Fibroblast of gingiva (primary cell): ENCODE measurements around the gene DEPDC5.
"Not testable (repeated sequence)": the region's sequence is repeated elsewhere in the genome, so short reads cannot be mapped to it uniquely, and the experiment has no call there.

ENCODE experiments used
- DNase-seq: peaks from one replicate; pipeline ENCODE4 v3.0.0-alpha.2; 2011; ENCODE audit warnings: low read depth

DEPDC5 gene

DNA sequence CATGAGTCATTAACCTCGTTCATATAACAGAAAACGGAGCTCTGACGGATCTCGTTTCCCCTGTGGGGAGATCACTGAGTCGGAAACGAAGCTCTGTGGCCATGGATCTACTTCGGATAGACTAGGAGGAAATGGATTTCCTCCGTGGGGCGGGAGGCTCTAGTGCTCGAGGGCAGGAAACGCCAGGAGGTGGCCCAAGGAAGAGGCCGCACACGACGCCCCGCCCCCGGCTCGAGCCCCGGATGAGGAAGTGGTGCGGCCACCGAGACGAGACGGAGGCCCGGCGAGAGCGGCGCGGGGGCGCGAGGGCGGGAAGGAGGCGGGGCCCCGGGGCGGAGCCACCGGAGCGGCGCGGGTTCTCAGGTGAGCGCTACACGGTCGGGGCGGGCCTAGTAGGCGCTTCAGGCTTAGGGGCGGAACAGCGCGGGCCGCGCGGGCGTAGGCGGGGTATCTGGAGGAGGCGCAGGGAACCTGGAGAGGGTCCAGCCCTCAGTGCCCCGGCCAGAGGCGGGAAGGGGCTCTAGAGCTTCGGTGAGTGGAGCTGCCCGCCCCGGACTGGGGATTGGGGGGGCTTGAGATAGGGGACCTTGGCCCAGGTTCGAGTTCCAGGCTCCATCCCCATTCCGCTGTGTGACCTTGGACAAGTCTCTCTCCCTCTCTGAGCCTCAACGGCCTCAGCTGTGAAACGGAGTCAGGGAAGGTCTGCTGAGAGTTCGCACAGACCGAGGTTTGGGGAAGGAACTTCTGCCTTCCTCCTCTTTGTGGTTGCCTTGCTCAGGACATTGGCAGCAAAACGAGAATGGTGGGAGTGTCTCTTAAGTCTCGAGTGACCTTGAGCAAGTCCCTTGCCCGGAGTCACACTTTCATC, at the start of gene DEPDC5:
TSS of gene DEPDC5 (plus strand) at position 386 of the 868 bp plus-strand sequence. CDS start 903 bp downstream, outside the sequence.
- peak; percentile 92 for DNase-seq

DNA sequence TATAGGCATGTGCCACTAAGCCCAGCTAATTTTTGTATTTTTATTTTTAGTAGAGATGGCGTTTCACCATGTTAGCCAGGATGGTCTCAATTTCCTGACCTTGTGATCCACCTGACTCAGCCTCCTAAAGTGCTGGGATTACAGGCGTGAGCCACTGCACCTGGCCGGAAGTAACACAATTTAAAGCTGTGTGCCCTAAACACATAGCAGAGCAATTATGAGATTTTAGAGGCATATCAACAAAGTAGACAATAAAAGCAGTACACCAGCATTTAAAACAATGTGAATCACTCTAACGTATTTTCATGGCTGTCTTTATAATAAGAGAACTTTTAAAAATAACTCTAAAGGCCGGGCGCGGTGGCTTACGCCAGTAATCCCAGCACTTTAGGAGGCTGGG, 46.3 kb upstream of the DEPDC5 start:
- DNase-seq: no peak

DNA sequence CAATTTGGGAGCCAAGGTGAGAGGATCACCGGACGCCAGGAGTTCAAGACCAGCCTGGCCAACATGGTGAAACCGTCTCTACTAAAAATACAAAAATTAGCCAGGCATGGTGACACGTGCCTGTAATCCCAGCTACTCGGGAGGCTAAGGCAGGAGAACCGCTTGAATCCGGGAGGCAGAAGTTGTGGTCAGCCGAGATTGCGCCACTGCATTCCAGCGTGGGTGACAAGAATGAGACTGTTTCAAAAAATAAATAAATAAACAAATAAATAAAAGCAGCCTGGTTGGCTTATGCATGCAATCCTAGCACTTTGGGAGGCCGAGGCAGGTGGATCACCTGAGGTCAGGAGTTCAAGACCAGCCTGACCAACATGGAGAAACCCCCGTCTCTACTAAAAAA, 42.6 kb upstream of the DEPDC5 start:
- not testable (repeated sequence) for DNase-seq

DNA sequence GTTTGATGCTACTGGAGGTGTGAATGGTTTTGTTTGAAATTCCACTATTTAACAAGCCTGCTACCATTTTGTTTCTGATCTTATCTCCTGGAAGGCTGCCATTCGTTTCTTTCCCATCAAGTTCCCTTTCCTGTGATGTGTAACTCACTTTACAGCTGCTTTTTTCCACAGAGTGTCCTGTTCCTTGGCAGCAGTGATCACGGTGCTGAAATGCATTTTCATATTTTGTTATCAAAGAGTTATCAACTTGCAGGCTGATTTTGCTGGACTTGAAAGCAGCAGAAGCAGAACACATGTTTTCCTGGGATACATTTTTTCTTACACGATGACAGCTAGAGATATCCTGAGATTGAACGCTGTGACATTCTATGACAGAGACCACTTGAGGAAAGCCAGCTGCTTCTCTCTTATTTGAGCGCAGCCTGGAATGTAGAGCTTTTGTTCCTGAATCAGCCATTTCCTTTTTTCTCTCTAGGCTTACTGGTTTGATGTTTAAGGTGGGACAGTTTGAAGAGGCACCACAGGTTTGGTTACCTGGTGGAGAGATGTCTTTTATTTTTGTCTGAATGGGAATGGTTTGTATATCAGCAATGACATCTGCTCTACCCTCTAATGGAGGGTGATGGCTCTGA, 38.6 kb upstream of the DEPDC5 start:
- no peak for DNase-seq

DNA sequence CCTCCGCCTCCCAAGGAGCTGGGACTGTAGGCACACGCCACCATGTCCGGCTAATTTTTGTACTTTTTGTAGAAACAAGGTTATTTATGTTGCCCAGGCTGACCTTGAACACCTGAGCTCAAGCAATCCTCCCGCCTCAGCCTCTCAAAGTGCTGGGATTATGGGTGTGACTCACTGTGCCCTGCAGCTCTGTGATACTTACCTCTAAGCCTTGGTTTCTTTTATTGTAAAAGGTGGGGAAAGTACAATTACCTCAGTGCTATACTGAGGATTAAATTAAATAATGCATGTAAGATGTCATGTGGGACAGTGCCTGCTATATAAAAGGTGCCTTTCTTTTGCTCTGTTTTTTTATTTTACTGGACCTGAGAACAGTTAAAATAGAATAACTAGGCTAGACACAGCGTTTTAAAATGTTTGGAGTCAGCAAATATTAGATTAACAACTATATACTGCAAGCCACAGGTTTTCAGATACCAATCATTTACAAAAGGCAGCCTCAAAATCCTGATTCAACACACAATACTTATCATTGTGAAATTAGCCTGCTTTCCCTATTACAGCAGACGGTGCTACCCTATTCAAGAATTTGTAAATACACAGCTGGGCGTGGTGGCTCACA, 33.9 kb upstream of the DEPDC5 start:
- DNase-seq: no peak

DNA sequence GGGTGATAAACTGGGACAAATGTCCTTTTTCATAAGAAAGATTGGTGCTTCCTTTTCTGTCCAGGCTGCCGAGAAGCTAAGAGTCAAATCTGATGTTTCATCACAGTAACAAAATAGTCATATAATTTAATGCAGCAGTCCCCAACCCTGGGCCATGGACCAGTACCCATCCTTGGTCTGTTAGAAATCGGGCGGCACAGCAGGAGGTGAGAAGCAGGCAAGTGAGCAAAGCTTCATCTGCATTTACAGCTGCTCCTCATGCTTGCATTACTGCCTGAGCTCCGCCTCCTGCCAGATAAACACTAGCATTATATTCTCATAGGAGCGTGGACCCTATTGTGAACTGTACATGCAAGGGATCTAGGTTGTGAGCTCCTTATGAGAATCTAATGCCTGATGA, 30.1 kb upstream of the DEPDC5 start:
- DNase-seq: no peak

DNA sequence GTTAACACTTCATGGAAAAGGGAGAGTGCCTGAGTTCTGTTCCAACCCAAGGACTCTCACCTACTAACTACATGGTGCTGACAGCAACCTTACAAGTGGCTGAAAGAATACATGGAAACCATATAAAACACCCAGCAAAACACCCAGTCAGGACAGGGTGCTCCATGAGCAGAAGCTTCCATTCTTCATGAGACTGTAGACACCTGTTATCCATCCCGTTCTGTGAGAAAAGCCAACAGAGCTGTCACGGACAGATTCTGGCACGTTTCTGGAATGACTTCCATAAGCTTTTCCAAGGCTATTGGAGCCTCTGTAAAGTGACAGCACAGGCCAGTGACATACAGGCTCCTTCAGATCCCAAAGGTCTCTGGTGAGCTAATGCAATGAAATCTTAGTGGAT, 27.1 kb upstream of the DEPDC5 start:
- no peak for DNase-seq

DNA sequence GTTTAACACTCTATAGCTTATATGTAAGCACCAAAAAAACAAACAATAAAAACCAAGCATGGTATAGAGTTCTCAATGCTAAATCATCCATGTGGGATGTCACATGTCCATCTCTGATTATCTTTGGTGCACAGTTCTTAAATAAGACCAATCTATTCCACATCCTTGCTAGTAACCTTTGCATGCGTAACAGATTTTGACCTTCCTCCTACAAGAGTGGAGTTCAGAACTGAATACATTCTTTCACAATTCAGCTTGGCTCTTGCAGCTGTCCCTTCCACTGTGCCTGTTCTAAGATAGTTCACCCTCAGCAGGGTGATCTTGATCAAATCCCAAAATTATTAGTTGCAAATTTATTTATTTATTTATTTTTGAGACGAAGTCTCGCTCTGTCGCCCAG, 25.0 kb upstream of the DEPDC5 start:
- no peak for DNase-seq

DNA sequence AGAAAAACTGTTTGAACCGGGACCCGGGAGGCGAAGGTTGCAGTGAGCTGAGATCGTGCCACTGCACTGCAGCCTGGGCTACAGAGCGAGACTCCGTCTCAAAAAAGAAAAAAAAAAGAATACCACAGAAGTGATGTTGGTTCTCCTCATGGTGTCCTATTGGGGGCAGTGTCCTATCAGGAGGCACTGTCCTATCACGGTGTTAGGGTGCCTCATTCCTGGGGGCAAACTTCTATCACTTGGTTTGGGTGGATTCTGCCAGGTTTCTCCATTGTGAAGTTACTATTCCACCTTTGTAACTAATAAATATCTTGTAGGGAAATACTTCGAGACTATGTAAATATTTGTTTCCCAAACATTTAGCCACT, 23.5 kb upstream of the DEPDC5 start:
- DNase-seq: no peak

DNA sequence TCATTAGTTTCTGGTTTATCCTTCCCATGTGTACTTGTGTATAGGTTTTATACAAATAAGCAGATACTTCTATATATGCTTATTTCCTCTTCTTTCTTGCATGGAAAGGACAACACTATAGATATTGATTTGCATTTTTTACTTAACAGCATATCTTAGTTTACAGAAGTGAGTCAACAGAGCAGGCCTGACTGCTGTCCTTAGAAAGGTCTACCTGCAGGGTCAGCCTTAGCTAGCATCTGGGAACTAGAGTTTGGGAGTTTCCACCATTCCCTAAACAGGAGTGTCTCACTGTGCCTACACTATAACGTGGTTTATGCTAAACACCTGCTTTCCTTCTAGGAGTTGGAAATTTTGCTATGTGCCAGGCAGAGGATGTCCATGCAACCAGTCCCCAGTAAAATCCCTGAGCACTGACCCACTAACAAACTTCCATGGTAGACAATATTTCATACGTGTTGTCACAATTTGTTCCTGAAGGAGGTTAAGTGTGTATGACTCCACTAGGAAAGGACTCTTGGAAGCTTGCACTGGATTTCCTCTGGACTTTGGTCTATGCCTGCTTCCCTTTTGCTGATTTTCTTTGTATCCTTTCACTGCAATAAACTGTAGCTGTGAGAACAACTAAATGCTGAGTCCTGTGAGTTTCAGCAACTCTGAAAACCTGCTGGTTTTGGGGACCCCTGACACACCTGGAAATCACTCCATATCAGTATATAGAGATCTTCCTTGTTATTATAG, 21.6 kb upstream of the DEPDC5 start:
- no peak for DNase-seq

DNA sequence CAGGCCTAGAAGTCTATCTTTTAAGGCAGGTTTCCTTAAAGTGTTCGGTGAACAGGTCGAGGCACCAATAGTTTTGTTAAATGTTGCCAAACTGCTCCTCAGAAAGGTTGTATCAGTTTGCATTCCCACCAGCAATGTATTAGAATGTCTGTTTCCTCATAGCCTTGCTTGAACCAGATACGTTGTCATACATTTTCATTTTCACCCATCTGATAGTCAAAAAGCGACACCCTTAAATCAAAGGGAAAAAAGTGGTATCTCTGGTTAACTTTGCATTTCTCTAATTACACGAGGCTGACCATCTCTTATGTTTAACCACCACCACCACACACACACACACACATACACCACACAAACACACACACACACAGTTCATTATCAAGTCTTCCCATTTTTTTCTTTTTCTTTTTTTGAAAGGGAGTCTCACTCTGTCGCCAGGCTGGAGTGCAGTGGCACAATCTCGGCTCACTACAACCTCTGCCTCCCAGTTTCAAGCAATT, 20.2 kb upstream of the DEPDC5 start:
- DNase-seq: no peak

DNA sequence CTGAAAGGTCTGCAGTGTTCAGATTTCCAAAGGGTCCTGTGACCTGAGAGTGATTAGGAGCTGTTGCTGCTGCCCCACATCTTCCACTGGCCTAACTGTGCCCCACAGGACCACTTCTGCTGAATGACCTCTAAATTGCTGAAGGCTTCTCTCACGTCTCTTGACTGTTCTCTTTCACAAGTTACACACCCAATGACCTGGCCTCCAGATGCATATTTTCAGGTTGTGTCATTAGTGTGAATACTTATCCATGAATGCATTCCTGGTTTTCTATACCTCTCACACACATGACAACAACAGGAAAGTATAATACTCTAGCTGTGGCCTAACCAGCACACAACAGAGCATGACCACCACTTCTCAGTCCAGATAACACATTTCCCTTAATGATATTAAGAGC, 19.3 kb upstream of the DEPDC5 start:
- no peak for DNase-seq

DNA sequence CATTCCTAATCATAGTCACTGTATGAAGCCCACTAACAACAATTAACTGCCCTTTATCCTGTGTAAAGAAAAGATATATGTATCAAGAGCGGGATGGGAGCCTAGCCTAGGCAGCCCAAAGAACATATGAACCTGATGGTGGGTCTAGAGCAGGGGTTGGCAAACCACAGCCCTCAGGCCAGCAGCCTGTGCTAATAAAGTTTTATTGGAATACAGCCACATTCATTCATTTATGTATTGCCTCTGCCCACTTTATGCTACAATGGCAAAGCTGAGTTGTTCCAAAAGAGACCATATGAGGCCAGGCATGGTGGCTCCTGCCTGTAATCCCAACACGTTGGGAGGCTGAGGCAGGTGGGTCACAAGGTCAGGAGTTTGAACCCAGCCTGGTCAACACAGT, 17.4 kb upstream of the DEPDC5 start:
- DNase-seq: no peak

DNA sequence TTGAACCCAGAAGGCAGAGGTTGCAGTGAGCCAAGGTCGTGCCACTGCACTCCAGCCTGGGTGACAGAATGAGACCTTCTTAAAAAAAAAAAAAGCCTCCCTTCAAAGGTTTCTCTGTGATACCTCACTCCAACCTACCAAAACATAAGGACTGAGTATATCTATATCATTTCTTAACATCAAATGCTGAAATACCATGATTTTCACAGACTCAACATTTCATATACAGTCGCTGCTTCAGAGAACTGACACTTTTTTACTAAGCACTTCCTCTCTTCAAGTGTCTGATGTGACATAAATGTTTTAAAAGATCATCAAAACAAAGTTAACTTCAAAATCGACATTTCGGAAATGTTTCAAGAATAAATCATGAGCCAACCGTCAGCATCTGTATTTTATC, 15.9 kb upstream of the DEPDC5 start:
- no peak for DNase-seq

DNA sequence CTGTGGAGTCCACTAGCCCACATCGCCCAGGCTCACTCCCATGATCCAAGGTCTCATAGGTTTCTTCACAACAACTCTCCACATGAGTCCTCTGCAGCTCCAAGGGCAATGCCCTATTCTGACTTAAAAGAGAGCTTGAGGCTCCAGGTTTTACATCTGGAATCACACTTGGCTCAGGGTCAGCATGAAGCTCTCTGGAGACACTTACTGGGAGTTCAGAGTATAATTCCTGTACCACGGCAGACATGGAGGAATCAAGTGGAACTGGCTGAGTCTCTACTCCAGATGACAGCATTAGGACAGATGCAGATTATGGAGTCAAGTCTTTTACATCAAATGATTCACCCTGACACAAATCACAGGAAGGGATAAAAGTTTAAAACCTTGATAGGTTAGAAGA, 15.3 kb upstream of the DEPDC5 start:
- no peak for DNase-seq

DNA sequence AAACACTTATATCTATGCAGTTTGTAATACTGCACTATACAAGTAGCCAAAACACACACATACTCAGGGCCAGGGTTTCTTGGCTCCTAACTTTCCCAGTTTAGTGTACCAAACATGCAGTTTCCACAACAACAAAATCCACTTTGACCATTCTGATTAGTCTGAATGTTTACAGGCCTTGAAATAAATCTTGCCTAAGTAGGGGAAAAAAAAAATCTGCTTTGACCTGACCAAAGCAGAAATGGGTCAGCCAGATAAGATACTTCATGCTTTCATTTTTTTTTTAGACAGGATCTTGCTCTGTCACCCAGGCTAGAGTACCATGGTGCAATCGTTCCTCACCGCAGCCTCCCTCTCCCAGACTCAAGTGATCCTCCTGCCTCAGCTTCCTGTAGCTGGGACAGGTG, 14.0 kb upstream of the DEPDC5 start:
- no peak for DNase-seq

DNA sequence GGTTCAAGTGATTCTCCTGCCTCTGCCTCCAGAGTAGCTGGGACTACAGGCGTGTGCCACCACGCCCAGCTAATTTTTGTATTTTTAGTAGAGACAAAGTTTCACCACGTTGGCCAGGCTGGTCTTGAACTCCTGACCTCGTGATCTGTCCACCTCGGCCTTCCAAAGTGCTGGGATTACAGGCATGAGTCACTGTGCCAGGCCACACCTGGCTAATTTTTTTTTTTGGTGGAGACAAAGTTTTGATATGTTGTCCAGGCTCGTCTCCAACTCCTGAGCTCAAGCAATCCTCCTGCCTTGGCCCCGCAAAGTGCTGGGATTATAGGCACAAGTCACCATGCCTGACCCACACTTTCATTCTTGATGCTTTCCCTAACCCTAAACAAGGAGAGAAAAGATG, 13.5 kb upstream of the DEPDC5 start:
- not testable (repeated sequence) for DNase-seq

DNA sequence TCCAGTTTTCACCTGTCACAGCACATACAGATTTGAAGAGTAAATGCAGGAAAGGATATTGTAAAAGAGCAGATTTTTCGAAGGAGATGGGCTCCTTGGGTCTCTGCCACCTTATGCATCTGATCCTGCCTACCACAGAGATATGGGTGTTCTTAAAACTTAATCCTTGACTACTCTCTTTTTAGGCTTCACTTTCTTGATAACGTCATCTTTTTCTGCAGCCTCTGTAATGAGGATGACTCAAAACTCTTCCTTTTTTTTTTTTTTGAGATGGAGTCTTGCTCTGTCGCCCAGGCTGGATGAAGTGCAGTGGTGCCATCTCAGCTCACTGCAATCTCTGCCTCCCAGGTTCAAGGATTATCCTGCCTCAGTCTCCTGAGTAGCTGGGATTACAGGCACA, 11.7 kb upstream of the DEPDC5 start:
- no peak for DNase-seq

DNA sequence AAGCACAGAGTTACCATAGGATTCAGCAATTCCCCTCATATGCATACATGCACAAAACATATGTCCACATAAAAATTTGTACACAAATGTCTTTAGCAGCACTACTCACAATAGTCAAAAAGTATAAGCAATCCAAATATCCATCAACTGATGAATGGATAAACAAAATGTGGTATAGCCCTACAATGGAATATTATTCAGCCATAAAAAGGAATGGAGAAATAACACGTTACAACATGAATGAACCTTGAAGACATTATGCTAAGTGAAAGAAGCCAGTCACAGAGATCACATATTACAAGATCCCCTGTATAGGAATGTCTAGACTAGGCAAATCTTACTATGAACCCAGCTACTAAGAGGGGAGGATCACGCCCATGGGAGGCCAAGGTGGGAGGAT, 11.1 kb upstream of the DEPDC5 start:
- DNase-seq: no peak

DNA sequence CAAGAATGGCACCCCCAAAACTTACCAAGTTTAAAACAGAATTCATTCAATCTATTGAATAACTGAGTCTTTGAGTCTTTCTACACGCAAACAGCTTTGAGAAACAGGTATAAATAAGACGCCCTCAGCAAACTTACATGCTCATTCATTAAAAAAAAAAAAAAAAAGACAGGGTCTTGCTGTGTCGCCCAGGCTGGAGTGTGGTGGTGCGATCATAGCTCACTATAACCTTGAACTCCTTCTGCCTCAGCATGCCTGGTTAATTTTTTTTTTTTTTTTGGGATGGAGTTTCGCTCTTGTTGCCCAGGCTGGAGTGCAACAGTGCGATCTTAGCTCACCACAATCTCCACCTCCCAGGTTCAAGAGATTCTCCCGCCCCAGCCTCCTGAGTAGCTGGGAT, 9.9 kb upstream of the DEPDC5 start:
- no peak for DNase-seq

DNA sequence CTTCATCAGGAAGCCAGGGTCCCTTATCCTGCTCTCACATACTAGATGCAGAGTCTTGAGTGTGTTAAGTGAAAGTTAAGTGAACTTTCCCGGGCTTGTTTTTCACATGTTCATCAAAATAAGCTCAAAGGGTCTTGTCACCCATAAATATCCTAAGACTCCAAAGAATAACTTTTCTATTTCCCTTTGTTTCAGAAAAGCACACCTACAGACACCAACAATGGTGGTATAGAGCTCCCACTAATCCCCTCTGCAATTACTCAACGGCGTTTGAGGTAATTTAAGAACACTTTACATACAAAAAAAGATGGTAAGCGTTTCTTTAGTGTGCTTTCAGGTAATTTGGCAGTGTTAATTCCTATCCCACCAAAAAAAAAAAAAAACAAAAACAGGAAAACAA, 6.4 kb upstream of the DEPDC5 start:
- DNase-seq: no peak

DNA sequence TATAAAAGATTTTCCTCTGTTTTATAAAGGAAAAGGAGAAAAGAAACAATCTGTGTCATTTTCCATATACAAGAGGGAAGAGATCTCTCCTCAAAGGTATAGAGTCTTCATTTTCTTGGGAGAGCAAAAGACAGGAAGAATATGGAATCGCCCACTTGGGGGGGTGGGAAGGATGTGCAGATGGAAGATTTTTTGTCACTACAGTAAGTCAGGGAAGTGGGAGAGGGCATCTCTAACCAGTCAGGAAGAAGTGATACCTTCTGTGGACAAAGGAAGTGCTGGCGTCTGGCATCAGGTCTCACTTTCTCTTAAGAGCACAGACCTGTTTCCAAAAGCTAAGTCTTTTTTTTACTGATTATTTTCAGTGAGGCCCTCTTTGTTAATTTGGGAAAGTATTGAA, 5.3 kb upstream of the DEPDC5 start:
- DNase-seq: no peak
